GM23248 (cell line): Measurements from ENCODE around the gene LCN9.
"Not testable (repeated sequence)": the region's sequence is repeated elsewhere in the genome, so short reads cannot be mapped to it uniquely, and the experiment has no call there.

Source experiments
- EZH2 ChIP-seq: fragments of 200-600 bp; sonication (generic); IDR thresholded peaks from 2 replicates; pipeline ENCODE4 v1.6.1; 2018; ENCODE audit warnings: antibody characterized with exemption, mild to moderate bottlenecking; ENCODE audit not compliant: insufficient read depth, poor library complexity, severe bottlenecking
- EZH2phosphoT487 ChIP-seq: fragments of 200-600 bp; sonication (generic); IDR thresholded peaks from 2 replicates; pipeline ENCODE4 v1.6.1; 2018; ENCODE audit warnings: antibody characterized with exemption, moderate library complexity, mild to moderate bottlenecking, low read depth; ENCODE audit not compliant: insufficient read depth

DNA sequence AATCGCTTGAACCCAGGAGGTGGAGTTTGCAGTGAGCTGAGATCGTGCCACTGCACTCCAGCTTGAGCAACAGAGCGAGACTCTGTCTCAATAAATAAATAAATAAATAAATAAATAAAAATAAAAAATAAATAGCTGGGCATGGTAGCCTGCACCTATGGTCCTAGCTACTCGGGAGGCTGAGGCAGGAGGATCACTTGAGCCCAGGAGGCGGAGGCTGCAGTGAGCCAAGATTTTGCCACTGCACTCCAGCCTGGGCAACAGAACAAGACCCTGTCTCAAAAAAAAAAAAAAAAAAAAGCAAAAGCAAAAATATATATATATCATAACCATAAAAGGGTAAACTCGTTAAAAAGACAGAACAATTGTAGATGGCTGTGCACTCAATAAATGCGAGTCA is 9.7 kb downstream of the LCN9 start:
- TF ChIP-seq EZH2, EZH2phosphoT487: not testable (repeated sequence)
